Liver (tissue), 9 donors: ENCODE data around the gene GDF2. TPM values are rescaled to one million over a fixed set of nuclear protein-coding genes. Genes with fewer than 3 reads are reported as not detected.

Experiments used
- DNase-seq: peaks from one replicate; pipeline ENCODE4 v3.0.0-alpha.2; 2017; ENCODE audit warnings: low spot score
- H3K27ac ChIP-seq, 2 donors: one replicate each; pipeline ENCODE4 v1.7.0; 2013; ENCODE audit warnings: inconsistent platforms in 2 of 2, low read length in 2 of 2, control low read depth in 1 of 2, low read depth in 1 of 2, mild to moderate bottlenecking in 1 of 2
- H3K27me3 ChIP-seq, 4 donors: one replicate each; pipeline versions ENCODE4 v1.6.1 to v1.7.0; 2013; ENCODE audit warnings: low read length in 3 of 4, inconsistent platforms in 1 of 4, mild to moderate bottlenecking in 1 of 4, moderate library complexity in 1 of 4; ENCODE audit not compliant: control insufficient read depth in 4 of 4, insufficient read depth in 4 of 4
- H3K36me3 ChIP-seq, 4 donors: one replicate each; pipeline versions ENCODE4 v1.6.1 to v1.7.0; 2013; ENCODE audit warnings: low read length in 3 of 4, mild to moderate bottlenecking in 3 of 4, low read depth in 1 of 4, moderate library complexity in 1 of 4; ENCODE audit not compliant: control insufficient read depth in 4 of 4, insufficient read depth in 3 of 4
- H3K4me1 ChIP-seq, 4 donors: one replicate each; pipeline versions ENCODE4 v1.6.1 to v1.7.0; 2013; ENCODE audit warnings: low read length in 3 of 4, mild to moderate bottlenecking in 3 of 4, moderate library complexity in 1 of 4; ENCODE audit not compliant: control insufficient read depth in 4 of 4, insufficient read depth in 4 of 4
- H3K4me3 ChIP-seq, 3 donors: one replicate each; pipeline versions ENCODE4 v1.6.1 to v1.7.0; 2013; ENCODE audit warnings: low read length in 3 of 3, control low read depth in 1 of 3, low read depth in 1 of 3, mild to moderate bottlenecking in 1 of 3
- H3K9ac ChIP-seq, 2 donors: one replicate each; pipeline ENCODE4 v1.7.0; 2013; ENCODE audit warnings: low read length in 2 of 2, mild to moderate bottlenecking in 2 of 2, moderate library complexity in 2 of 2, control low read depth in 1 of 2, low read depth in 1 of 2
- H3K9me3 ChIP-seq, 4 donors: one replicate each; pipeline versions ENCODE4 v1.6.1 to v1.7.0; 2013; ENCODE audit warnings: low read length in 3 of 4; ENCODE audit not compliant: control insufficient read depth in 4 of 4
- ATF3 ChIP-seq: IDR thresholded peaks from 2 replicates; pipeline ENCODE4 v1.6.1; 2016; ENCODE audit warnings: antibody characterized with exemption
- EGR1 ChIP-seq, 2 donors: IDR thresholded peaks; 2 replicates each; pipeline ENCODE4 v1.6.1; 2016 to 2018; ENCODE audit warnings: antibody characterized with exemption in 2 of 2, low read depth in 2 of 2
- FOXA1 ChIP-seq: IDR thresholded peaks from 2 replicates; pipeline ENCODE4 v1.6.1; 2016; ENCODE audit warnings: antibody characterized with exemption
- FOXA2 ChIP-seq: IDR thresholded peaks from 2 replicates; pipeline ENCODE4 v1.6.1; 2016; ENCODE audit warnings: antibody characterized with exemption
- GABPA ChIP-seq, 2 donors: IDR thresholded peaks in 1 of 2; conservative IDR thresholded peaks in 1 of 2; 2 replicates each; pipeline ENCODE4 v1.6.1; 2016; ENCODE audit warnings: antibody characterized with exemption in 2 of 2, mild to moderate bottlenecking in 1 of 2, moderate library complexity in 1 of 2
- HNF4A ChIP-seq, 2 donors: conservative IDR thresholded peaks; 2 replicates each; pipeline ENCODE4 v1.6.1; 2016; ENCODE audit warnings: antibody characterized with exemption in 2 of 2, mild to moderate bottlenecking in 2 of 2
- HNF4G ChIP-seq: IDR thresholded peaks from 2 replicates; pipeline ENCODE4 v1.6.1; 2016; ENCODE audit warnings: antibody characterized with exemption
- JUND ChIP-seq, 2 donors: IDR thresholded peaks; 2 replicates each; pipeline ENCODE4 v1.6.1; 2016; ENCODE audit warnings: antibody characterized with exemption in 2 of 2
- MAX ChIP-seq: IDR thresholded peaks from 2 replicates; pipeline ENCODE4 v1.6.1; 2016; ENCODE audit warnings: antibody characterized with exemption
- NR2F2 ChIP-seq: IDR thresholded peaks from 2 replicates; pipeline ENCODE4 v1.6.1; 2016; ENCODE audit warnings: antibody characterized with exemption
- RAD21 ChIP-seq, 2 donors: IDR thresholded peaks; 2 replicates each; pipeline ENCODE4 v1.6.1; 2016; ENCODE audit warnings: antibody characterized with exemption in 2 of 2, mild to moderate bottlenecking in 2 of 2
- SP1 ChIP-seq: IDR thresholded peaks from 2 replicates; pipeline ENCODE4 v1.6.1; 2018; ENCODE audit warnings: antibody characterized with exemption, mild to moderate bottlenecking
- TAF1 ChIP-seq: conservative IDR thresholded peaks from 2 replicates; pipeline ENCODE4 v1.6.1; 2016; ENCODE audit warnings: antibody characterized with exemption, mild to moderate bottlenecking
- YY1 ChIP-seq: IDR thresholded peaks from 2 replicates; pipeline ENCODE4 v1.6.1; 2016; ENCODE audit warnings: antibody characterized with exemption, mild to moderate bottlenecking
- ZBTB33 ChIP-seq: IDR thresholded peaks from 2 replicates; pipeline ENCODE4 v1.6.1; 2016; ENCODE audit warnings: antibody characterized with exemption
- WGBS: extraction: QIAGEN DNeasy Blood & Tissue Kit; methylation state at CpG from one replicate; pipeline ENCODE4 v1.1.7; 2013; 5-methylcytosine and 5-hydroxymethylcytosine counted together
- polyA plus RNA-seq, 2 donors: library from polyadenylated mRNA; stranded (reverse) in 1 of 2; unstranded in 1 of 2; fragments of 200-250 nt in 1 of 2; fragments of >200 nt in 1 of 2; fragmentation: Nextera tagmentation in 1 of 2; extraction: Ambion mirVana in 1 of 2; gene quantifications; one replicate each; pipeline versions ENCODE4 v1.2.1 to v1.2.3, GENCODE V29; 2013 to 2015
- total RNA-seq, 2 donors: library from RNA; depleted of rRNA; stranded (reverse); fragments of >200 nt; gene quantifications; one replicate each; pipeline ENCODE4 v1.2.3, GENCODE V29; 2014
- TF ChIP-seq, protein P1 (sequence below): IDR thresholded peaks from 2 replicates; pipeline ENCODE4 v1.6.1; 2016; ENCODE audit warnings: antibody characterized with exemption, mild to moderate bottlenecking
- TF ChIP-seq, protein P2 (sequence below): fragments of 150-350 bp; IDR thresholded peaks from 2 replicates; pipeline ENCODE4 v1.5.1; 2017; ENCODE audit warnings: improper control_type of control experiment, low read depth, low read length; ENCODE audit not compliant: missing input control
- donor health status: healthy.
- donor health status: healthy.
- donor health status: healthy.
- donor health status: healthy.
- donor health status: healthy.

GDF2 gene
- total and polyA plus RNA-seq, 4 donors = 5.6 to 26.9 (median 14.5) TPM

- WGBS = 97% methylated on average over 31 of the region's 31 CpGs
- no peak for DNase-seq
- TF ChIP-seq YY1 (no peak), GABPA (IDR thresholded peaks at IDR 0.05 in 1 of 2, conservative IDR thresholded peaks at IDR 0.05 in 1 of 2) (no peak), NR2F2 (no peak), HNF4G (no peak), ATF3 (no peak), HNF4A (conservative IDR thresholded peaks at IDR 0.05) (no peak), RAD21 (IDR thresholded peaks at IDR 0.05) (no peak), TAF1 (no peak), ZBTB33 (no peak), MAX (no peak)
- TF ChIP-seq, protein P1, sequence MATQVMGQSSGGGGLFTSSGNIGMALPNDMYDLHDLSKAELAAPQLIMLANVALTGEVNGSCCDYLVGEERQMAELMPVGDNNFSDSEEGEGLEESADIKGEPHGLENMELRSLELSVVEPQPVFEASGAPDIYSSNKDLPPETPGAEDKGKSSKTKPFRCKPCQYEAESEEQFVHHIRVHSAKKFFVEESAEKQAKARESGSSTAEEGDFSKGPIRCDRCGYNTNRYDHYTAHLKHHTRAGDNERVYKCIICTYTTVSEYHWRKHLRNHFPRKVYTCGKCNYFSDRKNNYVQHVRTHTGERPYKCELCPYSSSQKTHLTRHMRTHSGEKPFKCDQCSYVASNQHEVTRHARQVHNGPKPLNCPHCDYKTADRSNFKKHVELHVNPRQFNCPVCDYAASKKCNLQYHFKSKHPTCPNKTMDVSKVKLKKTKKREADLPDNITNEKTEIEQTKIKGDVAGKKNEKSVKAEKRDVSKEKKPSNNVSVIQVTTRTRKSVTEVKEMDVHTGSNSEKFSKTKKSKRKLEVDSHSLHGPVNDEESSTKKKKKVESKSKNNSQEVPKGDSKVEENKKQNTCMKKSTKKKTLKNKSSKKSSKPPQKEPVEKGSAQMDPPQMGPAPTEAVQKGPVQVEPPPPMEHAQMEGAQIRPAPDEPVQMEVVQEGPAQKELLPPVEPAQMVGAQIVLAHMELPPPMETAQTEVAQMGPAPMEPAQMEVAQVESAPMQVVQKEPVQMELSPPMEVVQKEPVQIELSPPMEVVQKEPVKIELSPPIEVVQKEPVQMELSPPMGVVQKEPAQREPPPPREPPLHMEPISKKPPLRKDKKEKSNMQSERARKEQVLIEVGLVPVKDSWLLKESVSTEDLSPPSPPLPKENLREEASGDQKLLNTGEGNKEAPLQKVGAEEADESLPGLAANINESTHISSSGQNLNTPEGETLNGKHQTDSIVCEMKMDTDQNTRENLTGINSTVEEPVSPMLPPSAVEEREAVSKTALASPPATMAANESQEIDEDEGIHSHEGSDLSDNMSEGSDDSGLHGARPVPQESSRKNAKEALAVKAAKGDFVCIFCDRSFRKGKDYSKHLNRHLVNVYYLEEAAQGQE = no peak
Observed at GRCh38 chr10:47349941-47350371, 27.7 kb downstream of the GDF2 start.

DNA sequence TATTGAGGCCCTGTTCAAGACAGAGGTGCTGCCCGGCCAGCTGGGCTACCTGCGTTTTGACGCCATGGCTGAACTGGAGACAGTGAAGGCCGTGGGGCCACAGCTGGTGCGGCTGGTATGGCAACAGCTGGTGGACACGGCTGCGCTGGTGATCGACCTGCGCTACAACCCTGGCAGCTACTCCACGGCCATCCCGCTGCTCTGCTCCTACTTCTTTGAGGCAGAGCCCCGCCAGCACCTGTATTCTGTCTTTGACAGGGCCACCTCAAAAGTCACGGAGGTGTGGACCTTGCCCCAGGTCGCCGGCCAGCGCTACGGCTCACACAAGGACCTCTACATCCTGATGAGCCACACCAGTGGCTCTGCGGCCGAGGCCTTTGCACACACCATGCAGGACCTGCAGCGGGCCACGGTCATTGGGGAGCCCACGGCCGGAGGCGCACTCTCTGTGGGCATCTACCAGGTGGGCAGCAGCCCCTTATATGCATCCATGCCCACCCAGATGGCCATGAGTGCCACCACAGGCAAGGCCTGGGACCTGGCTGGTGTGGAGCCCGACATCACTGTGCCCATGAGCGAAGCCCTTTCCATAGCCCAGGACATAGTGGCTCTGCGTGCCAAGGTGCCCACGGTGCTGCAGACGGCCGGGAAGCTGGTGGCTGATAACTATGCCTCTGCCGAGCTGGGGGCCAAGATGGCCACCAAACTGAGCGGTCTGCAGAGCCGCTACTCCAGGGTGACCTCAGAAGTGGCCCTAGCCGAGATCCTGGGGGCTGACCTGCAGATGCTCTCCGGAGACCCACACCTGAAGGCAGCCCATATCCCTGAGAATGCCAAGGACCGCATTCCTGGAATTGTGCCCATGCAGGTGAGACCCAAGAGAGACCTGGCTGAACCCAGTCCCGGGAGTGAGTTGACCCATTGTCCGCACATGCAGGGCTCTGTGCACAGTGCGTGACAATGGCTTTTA is 28.7 kb downstream of the GDF2 start:
- H3K9ac ChIP-seq = no peak overlapping the region
- H3K4me3 ChIP-seq = no peak overlapping the region
- DNase-seq = no peak
- no peaks in the 10 kb centered on the region for H3K9me3 ChIP-seq
- no peaks in the 10 kb centered on the region for H3K27me3 ChIP-seq
- H3K27ac ChIP-seq = no peak overlapping the region
- no peaks in the 10 kb centered on the region for H3K4me1 ChIP-seq
- 94% methylated on average over 39 of the region's 39 CpGs for WGBS
- no peaks in the 10 kb centered on the region for H3K36me3 ChIP-seq
- TF ChIP-seq HNF4G (no peak), TAF1 (no peak), NR2F2 (no peak), EGR1 (IDR thresholded peaks at IDR 0.05; ENCODE audit: low read depth in 2 of 2) (no peak), FOXA1 (no peak), SP1 (no peak), FOXA2 (no peak), HNF4A (conservative IDR thresholded peaks at IDR 0.05) (no peak), ATF3 (no peak), JUND (IDR thresholded peaks at IDR 0.05) (no peak), GABPA (IDR thresholded peaks at IDR 0.05 in 1 of 2, conservative IDR thresholded peaks at IDR 0.05 in 1 of 2) (no peak), MAX (no peak), RAD21 (IDR thresholded peaks at IDR 0.05) (no peak), YY1 (no peak)
- TF ChIP-seq, protein P2, sequence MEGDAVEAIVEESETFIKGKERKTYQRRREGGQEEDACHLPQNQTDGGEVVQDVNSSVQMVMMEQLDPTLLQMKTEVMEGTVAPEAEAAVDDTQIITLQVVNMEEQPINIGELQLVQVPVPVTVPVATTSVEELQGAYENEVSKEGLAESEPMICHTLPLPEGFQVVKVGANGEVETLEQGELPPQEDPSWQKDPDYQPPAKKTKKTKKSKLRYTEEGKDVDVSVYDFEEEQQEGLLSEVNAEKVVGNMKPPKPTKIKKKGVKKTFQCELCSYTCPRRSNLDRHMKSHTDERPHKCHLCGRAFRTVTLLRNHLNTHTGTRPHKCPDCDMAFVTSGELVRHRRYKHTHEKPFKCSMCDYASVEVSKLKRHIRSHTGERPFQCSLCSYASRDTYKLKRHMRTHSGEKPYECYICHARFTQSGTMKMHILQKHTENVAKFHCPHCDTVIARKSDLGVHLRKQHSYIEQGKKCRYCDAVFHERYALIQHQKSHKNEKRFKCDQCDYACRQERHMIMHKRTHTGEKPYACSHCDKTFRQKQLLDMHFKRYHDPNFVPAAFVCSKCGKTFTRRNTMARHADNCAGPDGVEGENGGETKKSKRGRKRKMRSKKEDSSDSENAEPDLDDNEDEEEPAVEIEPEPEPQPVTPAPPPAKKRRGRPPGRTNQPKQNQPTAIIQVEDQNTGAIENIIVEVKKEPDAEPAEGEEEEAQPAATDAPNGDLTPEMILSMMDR = no peak
- TF ChIP-seq, protein P1 = no peak

More at GRCh38 chr10:47349941-47350371, 27.7 kb downstream of the GDF2 start:
- no peak overlapping the region for H3K9ac ChIP-seq
- no peak overlapping the region for H3K27ac ChIP-seq
- H3K36me3 ChIP-seq = no peaks in the 10 kb centered on the region
- H3K4me3 ChIP-seq = no peak overlapping the region
- no peaks in the 10 kb centered on the region for H3K27me3 ChIP-seq
- no peaks in the 10 kb centered on the region for H3K9me3 ChIP-seq
- H3K4me1 ChIP-seq = no peaks in the 10 kb centered on the region
